IPS-15b (cell line): Measurements from ENCODE around the gene PLCD4.

ENCODE experiments used
- H3K27me3 ChIP-seq: one replicate; pipeline ENCODE4 v1.6.1; 2013; ENCODE audit warnings: low read length; ENCODE audit not compliant: control insufficient read depth, insufficient read depth
- H3K36me3 ChIP-seq: one replicate; pipeline ENCODE4 v1.6.1; 2013; ENCODE audit warnings: low read length; ENCODE audit not compliant: control insufficient read depth, insufficient read depth
- H3K4me1 ChIP-seq: one replicate; pipeline ENCODE4 v1.6.1; 2013; ENCODE audit warnings: mild to moderate bottlenecking, low read length; ENCODE audit not compliant: control insufficient read depth, insufficient read depth
- H3K4me3 ChIP-seq: one replicate; pipeline ENCODE4 v1.5.1; 2013; ENCODE audit warnings: low read depth, low read length
- H3K9ac ChIP-seq: one replicate; pipeline ENCODE4 v1.6.1; 2013; ENCODE audit warnings: low read depth, mild to moderate bottlenecking, low read length
- H3K9me3 ChIP-seq: one replicate; pipeline ENCODE4 v1.6.1; 2013; ENCODE audit warnings: mild to moderate bottlenecking, low read length; ENCODE audit not compliant: control insufficient read depth, insufficient read depth

Gene PLCD4

DNA sequence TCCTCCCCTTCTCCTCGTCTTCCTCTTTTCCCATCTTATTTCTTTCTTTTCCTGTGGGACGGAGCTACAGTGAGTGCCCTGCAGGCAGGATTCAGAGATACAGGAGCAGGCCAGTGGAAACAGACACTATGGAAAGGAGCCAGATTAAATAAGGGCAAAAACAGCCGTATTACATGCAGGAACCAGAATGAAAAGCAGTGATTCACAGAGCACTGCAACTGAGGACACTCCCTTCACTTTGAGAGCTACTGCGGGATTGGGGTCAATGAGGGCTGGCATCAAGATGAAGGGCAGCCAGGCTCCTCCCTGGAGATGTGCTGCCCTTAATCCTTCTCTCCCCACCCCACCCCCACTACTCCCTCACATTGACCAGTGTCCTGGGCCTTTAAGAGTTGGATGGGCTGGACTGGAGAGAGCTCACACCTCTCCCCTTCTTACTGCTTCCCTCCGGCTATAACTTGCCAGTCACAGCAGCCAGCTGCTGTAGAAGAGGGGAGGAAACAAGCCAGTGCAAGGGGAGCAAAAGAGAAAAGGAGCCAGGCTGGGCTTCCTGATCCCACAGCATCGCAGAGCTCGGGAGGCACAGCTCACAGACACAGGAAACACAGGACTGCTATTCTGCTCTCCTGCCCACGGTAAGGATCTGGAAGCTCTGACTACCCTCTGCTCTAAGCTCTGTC is at the start of gene PLCD4:
PLCD4 (plus strand) TSS at position 464 of the 680 bp plus-strand sequence. CDS start 7,841 bp downstream, outside the sequence.
- H3K9ac ChIP-seq = no peak within 1 kb of the TSS
- no peaks in the 10 kb centered on the region for H3K36me3 ChIP-seq
- H3K4me3 ChIP-seq = peak within 1 kb of the TSS; percentile 8

DNA sequence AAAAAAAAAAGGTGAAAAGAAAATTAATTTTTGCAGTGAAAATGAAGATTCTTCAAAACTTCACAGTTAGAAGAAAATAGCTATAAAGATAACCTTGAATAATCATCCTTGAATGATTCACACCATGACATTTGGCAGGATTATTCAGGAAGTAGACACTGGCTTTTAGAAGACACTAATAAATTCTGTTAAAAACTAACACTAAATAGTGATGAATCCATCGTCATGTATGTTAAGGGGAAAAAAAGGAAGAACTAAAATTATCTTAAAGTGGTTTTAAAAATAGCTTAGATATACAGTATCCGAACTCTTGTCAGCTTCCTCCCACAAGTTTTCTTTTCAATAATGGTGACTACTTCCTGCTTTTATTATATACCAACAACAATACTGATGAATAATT is 49.8 kb upstream of the PLCD4 start:
- no peaks in the 10 kb centered on the region for H3K27me3 ChIP-seq
- H3K36me3 ChIP-seq = no peaks in the 10 kb centered on the region
- H3K9ac ChIP-seq = no peak overlapping the region
- no peak overlapping the region for H3K4me3 ChIP-seq
- H3K4me1 ChIP-seq = peaks cover 13% of the 10 kb centered on the region
- no peaks in the 10 kb centered on the region for H3K9me3 ChIP-seq

More for the DNA sequence above, at the start of gene PLCD4:
- Histone ChIP-seq H3K9me3 (no peaks in the 10 kb centered on the region), H3K4me1 (peaks cover 13% of the 10 kb centered on the region), H3K27me3 (no peaks in the 10 kb centered on the region)

DNA sequence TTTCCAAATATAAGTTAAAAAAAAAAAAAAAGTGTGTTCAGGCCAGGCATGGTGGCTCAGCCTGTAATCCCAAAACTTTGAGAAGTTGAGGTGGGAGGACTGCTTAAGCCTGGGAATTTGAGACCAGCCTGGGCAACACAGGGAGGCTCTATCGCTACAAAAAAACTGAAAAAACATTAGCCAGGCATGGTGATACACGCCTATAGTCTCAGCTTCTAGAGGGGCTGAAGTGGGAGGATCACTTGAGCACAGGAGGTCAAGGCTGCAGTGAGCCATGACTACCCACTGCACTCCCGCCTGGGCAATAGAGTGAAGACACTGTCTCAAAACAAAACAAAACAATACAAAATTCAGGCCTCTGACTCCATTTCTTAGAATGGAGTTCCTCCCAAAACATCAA is 48.7 kb upstream of the PLCD4 start:
- H3K36me3 ChIP-seq = peaks cover 3% of the 10 kb centered on the region
- no peaks in the 10 kb centered on the region for H3K27me3 ChIP-seq
- no peaks in the 10 kb centered on the region for H3K9me3 ChIP-seq
- peaks cover 13% of the 10 kb centered on the region for H3K4me1 ChIP-seq
- no peak overlapping the region for H3K9ac ChIP-seq
- no peak overlapping the region for H3K4me3 ChIP-seq

DNA sequence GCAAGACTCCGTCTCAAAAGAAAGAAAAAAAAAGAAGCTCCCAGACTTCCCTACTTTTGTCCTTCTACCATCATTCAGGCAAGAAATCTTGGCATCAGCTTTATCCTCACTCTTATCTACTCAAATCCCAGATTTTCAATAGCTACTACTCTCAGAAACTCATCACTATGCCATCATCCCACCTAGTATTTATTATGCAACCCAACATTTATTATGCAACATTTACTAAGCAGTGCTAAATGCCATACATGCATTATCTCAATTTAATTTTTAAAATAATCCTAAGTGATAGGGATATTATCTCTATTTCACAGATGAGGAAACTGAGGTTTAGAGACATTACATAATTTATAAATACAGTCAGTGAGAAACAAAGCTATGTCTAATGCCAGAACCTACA is 43.6 kb upstream of the PLCD4 start:
- peaks cover 3% of the 10 kb centered on the region for H3K36me3 ChIP-seq
- no peak overlapping the region for H3K9ac ChIP-seq
- no peaks in the 10 kb centered on the region for H3K27me3 ChIP-seq
- H3K4me3 ChIP-seq = no peak overlapping the region
- H3K9me3 ChIP-seq = no peaks in the 10 kb centered on the region
- peaks cover 6% of the 10 kb centered on the region for H3K4me1 ChIP-seq

DNA sequence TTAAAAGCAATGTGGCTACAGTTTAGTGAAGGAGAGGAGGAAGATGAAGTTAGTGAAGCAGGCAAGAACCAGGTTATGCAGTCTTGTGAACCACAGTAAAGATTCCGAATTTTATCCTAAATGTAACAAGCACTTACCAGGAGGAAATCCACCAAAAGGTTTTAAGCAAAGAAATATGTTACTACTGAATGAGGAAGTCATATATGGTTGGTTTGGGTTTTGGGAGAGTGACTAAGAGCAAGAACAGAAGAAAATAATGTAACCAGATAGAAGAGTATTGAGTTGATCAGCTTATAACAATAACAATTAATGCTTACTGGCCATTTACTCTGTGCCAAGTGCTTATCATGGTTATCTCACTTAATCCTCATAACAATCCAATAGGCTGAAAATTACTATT is 41.4 kb upstream of the PLCD4 start:
- Histone ChIP-seq H3K4me1 (peaks cover 12% of the 10 kb centered on the region), H3K9ac (no peak overlapping the region), H3K27me3 (no peaks in the 10 kb centered on the region), H3K36me3 (peaks cover 3% of the 10 kb centered on the region), H3K4me3 (no peak overlapping the region), H3K9me3 (no peaks in the 10 kb centered on the region)

DNA sequence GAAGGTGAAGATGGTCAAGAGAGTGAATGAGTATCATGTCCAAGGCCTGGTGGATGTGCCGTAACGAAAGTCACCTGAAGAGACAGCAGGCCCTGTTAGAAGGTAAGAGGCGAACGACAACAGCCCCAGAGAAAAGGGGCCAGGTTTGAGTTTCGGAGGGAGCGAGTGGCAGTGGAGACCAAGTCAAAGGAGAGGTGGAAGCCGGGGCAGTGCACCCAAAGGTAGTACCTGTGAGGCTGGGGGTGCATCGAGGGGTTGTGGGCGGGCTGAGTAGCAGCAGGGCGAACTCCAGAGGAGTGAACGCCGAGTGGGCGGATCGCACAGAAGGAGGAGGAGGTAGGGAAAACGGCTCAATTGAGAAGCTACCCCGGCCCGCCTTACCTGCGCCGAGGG is 39.9 kb upstream of the PLCD4 start:
- Histone ChIP-seq H3K36me3 (peaks cover 7% of the 10 kb centered on the region), H3K9ac (peak overlapping the region; percentile 91), H3K4me1 (peaks cover 12% of the 10 kb centered on the region), H3K4me3 (peak overlapping the region; percentile 83), H3K27me3 (no peaks in the 10 kb centered on the region), H3K9me3 (no peaks in the 10 kb centered on the region)

DNA sequence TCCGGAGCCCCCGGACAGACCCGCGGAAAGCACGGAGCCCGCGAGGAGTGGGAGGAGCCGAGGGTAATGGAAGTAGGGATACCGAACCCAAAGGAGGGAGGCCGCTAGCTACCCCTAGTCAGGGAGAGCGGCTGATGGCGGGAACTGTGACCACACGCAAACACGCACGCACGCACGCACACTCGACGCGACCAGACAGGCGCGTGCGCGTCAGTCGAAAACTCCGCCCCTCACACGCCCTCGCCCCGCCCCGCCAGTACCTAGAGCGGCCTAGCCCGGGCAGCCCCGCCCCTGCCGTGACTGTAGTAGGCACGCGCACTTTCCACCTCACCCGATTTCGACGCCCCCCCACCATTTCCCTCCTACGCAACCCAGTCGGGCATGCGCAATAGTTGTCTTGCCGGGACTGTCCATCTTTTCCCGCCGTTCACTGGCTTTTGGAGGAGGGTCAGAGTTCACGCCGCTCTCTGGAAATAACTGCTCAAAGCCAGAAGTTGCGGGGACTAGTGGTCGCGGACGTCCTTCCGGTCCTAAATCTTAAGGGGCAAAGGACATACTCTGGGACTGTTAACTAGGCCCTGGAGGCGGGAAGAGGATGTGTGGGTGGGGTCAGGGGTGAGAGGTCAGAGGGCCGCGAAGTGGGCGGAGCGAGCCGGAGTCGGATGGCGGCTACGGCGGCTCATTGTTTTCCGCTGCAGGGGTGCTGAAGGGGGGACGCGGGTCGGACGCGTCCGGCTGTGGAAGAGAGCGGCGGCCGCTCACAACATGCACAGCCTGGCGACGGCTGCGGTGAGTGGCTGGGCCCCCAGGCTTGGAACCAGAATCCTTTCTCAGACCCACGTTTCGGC is 39.3 kb upstream of the PLCD4 start, which contains the start of the genes CNOT9 and USP37:
CNOT9 (plus strand) TSS at position 650 of the 848 bp plus-strand sequence; CDS start at position 766, 116 bp downstream.
USP37 (minus strand) TSS at position 162 of the 848 bp plus-strand sequence. CDS start 9,698 bp downstream, outside the sequence.
- no peaks in the 10 kb centered on the region for H3K9me3 ChIP-seq
- peaks cover 7% of the 10 kb centered on the region for H3K36me3 ChIP-seq
- H3K4me3 ChIP-seq = peak within 1 kb of the TSS; percentile 87
- H3K9ac ChIP-seq = peak within 1 kb of the TSS; percentile 91
- H3K4me1 ChIP-seq = peaks cover 12% of the 10 kb centered on the region
- no peaks in the 10 kb centered on the region for H3K27me3 ChIP-seq

DNA sequence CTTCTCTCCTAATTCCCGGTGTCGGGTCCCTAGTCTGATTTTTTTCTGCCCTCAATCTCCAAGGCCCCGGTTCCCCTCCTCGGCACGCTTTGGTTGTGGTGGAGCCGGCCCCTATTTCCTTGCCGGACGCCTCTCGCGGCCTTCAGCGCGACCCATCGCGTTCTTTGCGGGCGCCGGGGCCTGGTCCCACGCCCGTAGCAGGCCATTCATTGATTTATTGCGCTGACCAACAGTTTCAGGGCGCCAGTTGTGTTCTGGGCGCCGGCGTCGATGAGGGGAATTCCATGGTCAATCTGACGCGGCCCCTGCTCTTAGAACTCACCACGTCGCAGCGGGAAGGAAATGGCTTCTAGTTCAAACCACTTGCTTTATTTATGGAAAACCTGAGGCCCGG is 38.7 kb upstream of the PLCD4 start:
- H3K36me3 ChIP-seq = peaks cover 4% of the 10 kb centered on the region

DNA sequence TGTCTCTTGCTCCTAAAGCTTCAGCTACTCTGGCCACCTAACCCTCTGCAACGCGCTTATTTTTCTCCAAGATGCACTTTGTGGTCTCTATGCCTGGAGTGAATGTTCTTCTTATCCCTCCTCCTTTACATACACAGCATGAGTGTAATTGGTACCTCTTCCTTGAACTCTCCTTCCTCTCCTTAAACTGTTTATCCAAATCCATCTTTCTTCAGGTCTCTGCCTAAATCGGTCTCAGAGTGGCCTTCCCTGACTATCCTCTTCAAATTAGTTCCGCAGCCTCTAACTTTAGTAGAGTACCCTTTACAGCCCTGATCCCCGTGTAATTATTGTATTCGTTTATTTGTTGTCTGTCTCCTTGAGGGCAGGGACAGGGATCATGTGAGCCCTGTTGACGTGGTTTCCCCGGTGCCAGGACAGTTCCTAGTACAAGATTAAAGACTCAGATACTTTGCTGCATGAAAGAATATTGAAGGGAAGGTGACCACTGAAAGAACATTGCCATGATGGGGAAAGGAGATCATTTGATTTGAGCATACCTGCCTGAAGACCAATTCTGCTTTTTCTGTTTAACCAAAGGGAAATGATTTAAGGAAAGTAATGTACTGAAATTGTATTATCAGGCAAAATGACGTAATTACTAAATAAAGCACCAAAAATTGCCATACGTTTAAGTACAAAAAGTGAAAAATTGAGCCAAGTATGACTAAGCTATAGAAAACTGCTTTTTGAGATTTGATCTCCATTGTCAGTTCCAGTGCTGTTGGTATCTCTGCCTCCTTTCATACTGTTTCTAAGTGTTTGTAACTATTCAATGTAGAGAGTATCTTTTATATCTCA is 37.8 kb upstream of the PLCD4 start:
- H3K36me3 ChIP-seq = peaks cover 4% of the 10 kb centered on the region
- H3K4me3 ChIP-seq = peak overlapping the region; percentile 87
- peaks cover 12% of the 10 kb centered on the region for H3K4me1 ChIP-seq
- no peaks in the 10 kb centered on the region for H3K27me3 ChIP-seq
- H3K9me3 ChIP-seq = no peaks in the 10 kb centered on the region
- peak overlapping the region; percentile 89 for H3K9ac ChIP-seq

More for the DNA sequence above, 38.7 kb upstream of the PLCD4 start:
- Histone ChIP-seq H3K4me1 (peaks cover 12% of the 10 kb centered on the region), H3K9ac (peak overlapping the region; percentile 89), H3K27me3 (no peaks in the 10 kb centered on the region), H3K4me3 (peak overlapping the region; percentile 87), H3K9me3 (no peaks in the 10 kb centered on the region)

DNA sequence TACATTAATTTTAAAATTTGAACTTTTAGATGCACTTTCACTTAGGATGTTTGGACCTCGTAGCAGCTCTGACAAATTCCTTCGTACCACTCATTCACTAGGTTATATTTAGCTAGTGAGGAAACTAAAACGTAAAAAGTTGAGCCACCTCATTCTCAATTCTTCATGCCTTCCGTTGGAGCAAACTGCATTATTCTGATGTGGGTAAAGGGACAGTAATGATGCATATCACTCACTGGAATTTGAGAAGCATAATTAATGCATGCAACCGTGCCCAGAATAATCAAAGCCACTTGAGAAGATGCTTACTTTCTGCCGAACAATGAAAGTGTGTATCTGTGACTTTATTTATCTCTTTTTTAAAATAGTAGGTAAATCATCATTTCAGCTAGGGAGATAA is 36.8 kb upstream of the PLCD4 start:
- Histone ChIP-seq H3K4me1 (peaks cover 12% of the 10 kb centered on the region), H3K27me3 (no peaks in the 10 kb centered on the region), H3K36me3 (peaks cover 4% of the 10 kb centered on the region), H3K9ac (no peak overlapping the region), H3K9me3 (no peaks in the 10 kb centered on the region), H3K4me3 (peak overlapping the region; percentile 87)

DNA sequence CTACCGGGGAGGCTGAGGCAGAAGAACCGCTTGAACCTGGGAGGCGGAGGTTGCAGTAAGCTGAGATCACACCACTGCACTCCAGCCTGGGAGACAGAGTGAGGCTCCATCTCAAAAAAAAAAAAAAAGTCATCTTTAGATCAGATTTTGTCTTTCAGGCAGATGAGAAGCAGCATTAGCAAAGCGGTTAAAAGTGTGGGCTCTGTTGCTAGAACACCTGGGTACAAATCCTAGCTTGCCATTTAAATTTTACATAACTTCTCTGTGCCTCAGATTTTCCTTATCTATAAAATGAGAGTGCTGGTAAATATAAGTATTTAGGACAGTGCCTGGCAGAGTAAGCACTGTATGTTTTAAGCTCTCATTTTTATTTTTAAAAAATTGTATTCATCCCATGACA is 30.8 kb upstream of the PLCD4 start:
- H3K4me1 ChIP-seq = peaks cover 11% of the 10 kb centered on the region
- no peaks in the 10 kb centered on the region for H3K9me3 ChIP-seq
- no peak overlapping the region for H3K4me3 ChIP-seq
- H3K9ac ChIP-seq = no peak overlapping the region
- H3K36me3 ChIP-seq = peaks cover 12% of the 10 kb centered on the region
- H3K27me3 ChIP-seq = no peaks in the 10 kb centered on the region
